ENCODE results near the gene ELAVL1. TPM values are rescaled to one million over a fixed set of nuclear protein-coding genes. Genes with fewer than 3 reads are reported as not detected.

The ELAVL1 gene
- total RNA-seq, 2 experiments from 2014 or later, result 65.4 to 168 TPM

- Histone ChIP-seq H3K79me2 (ENCODE audit: insufficient read depth, low read depth, low read length) (no peaks in the 10 kb centered on the region), H3K36me3 (ENCODE audit: insufficient read depth, low read length) (peaks cover 94% of the 10 kb centered on the region), H3K9me2 (ENCODE audit: insufficient read depth, low read length) (no peaks in the 10 kb centered on the region), H3K9me3 (ENCODE audit: low read length) (no peaks in the 10 kb centered on the region), H3K4me2 (ENCODE audit: low read length) (no peak overlapping the region), H3K4me3 (ENCODE audit: low read depth, low read length, poor library complexity, severe bottlenecking) (no peak overlapping the region), H4K20me1 (ENCODE audit: insufficient read depth, low read length) (no peaks in the 10 kb centered on the region), H3K4me1 (ENCODE audit: insufficient read depth, low read length, poor library complexity, severe bottlenecking) (no peaks in the 10 kb centered on the region), H2AFZ (ENCODE audit: low read length) (no peak overlapping the region), H3K27ac (ENCODE audit: low read depth, low read length, poor library complexity, severe bottlenecking) (no peak overlapping the region)
- TF ChIP-seq EZH2phosphoT487 (IDR thresholded peaks at IDR 0.05; ENCODE audit: borderline replicate concordance, low read depth, low read length) (no peak), CTCF (conservative IDR thresholded peaks at IDR 0.05; ENCODE audit: low read length) (no peak)
- intact Hi-C loops (cut with micrococcal nuclease; ENCODE audit: unreplicated experiment), result no loop called here
- BruUV-seq (replicated peaks), result no TSS peak
- CTCF ChIA-PET (ENCODE audit: unreplicated experiment), result no interaction called here
- POLR2A ChIA-PET, result interaction anchor here (1.0 kb wide), 1 partner anchor 10 kb away, joined by 4 read pairs; no protein-coding TSS in a partner anchor
- DNase-seq (ENCODE audit: low spot score), result no peak
These were observed 70.7 kb downstream of the ELAVL1 start for GRCh38 chr19:7934766-7935165.

- H4K20me1 ChIP-seq (ENCODE audit: insufficient read depth, low read length), result no peaks in the 10 kb centered on the region
- no peaks in the 10 kb centered on the region for H3K4me1 ChIP-seq (ENCODE audit: insufficient read depth, low read length, poor library complexity, severe bottlenecking)
- no TSS peak for BruUV-seq (replicated peaks)
- H3K27ac ChIP-seq (ENCODE audit: low read depth, low read length, poor library complexity, severe bottlenecking), result no peak overlapping the region
- ChIA-PET CTCF (ENCODE audit: unreplicated experiment) (no interaction called here), POLR2A (interaction anchor here (1.0 kb wide), 1 partner anchor 10 kb away, joined by 4 read pairs; no protein-coding TSS in a partner anchor)
- H3K79me2 ChIP-seq (ENCODE audit: insufficient read depth, low read depth, low read length), result no peaks in the 10 kb centered on the region
- no peaks in the 10 kb centered on the region for H3K9me2 ChIP-seq (ENCODE audit: insufficient read depth, low read length)
- TF ChIP-seq CTCF (conservative IDR thresholded peaks at IDR 0.05; ENCODE audit: low read length) (no peak; the same call in 1 of the 2 replicates), EZH2phosphoT487 (IDR thresholded peaks at IDR 0.05; ENCODE audit: borderline replicate concordance, low read depth, low read length) (no peak)
- H3K9me3 ChIP-seq (ENCODE audit: low read length), result no peaks in the 10 kb centered on the region
- no peak for DNase-seq (ENCODE audit: low spot score)
- no peak overlapping the region for H3K4me2 ChIP-seq (ENCODE audit: low read length)
- intact Hi-C loops (cut with micrococcal nuclease; ENCODE audit: unreplicated experiment), result no loop called here
- H3K4me3 ChIP-seq (ENCODE audit: low read depth, low read length, poor library complexity, severe bottlenecking), result no peak overlapping the region
- H3K36me3 ChIP-seq (ENCODE audit: insufficient read depth, low read length), result peaks cover 90% of the 10 kb centered on the region
- no peak overlapping the region for H2AFZ ChIP-seq (ENCODE audit: low read length)
These were observed 71.4 kb downstream of the ELAVL1 start for GRCh38 chr19:7933828-7934725.

- no TSS peak for BruUV-seq (replicated peaks)
- DNase-seq (ENCODE audit: low spot score), result no peak
These were observed 72.0 kb downstream of the ELAVL1 start for GRCh38 chr19:7933411-7933810.

More at GRCh38 chr19:7933411-7933810, 72.0 kb downstream of the ELAVL1 start:
- Histone ChIP-seq H3K9me3 (ENCODE audit: low read length) (no peaks in the 10 kb centered on the region), H3K4me2 (ENCODE audit: low read length) (no peak overlapping the region), H3K4me3 (ENCODE audit: low read depth, low read length, poor library complexity, severe bottlenecking) (no peak overlapping the region), H3K36me3 (ENCODE audit: insufficient read depth, low read length) (peaks cover 84% of the 10 kb centered on the region), H3K79me2 (ENCODE audit: insufficient read depth, low read depth, low read length) (no peaks in the 10 kb centered on the region), H3K4me1 (ENCODE audit: insufficient read depth, low read length, poor library complexity, severe bottlenecking) (no peaks in the 10 kb centered on the region), H4K20me1 (ENCODE audit: insufficient read depth, low read length) (no peaks in the 10 kb centered on the region), H3K9me2 (ENCODE audit: insufficient read depth, low read length) (no peaks in the 10 kb centered on the region), H3K27ac (ENCODE audit: low read depth, low read length, poor library complexity, severe bottlenecking) (no peak overlapping the region), H2AFZ (ENCODE audit: low read length) (no peak overlapping the region)
- intact Hi-C loops (cut with micrococcal nuclease; ENCODE audit: unreplicated experiment), result no loop called here
- POLR2A ChIA-PET, result no interaction called here
- CTCF ChIA-PET (ENCODE audit: unreplicated experiment), result no interaction called here
- no peak for TF ChIP-seq EZH2phosphoT487 (IDR thresholded peaks at IDR 0.05; ENCODE audit: borderline replicate concordance, low read depth, low read length)
- peak; percentile 58 for TF ChIP-seq CTCF (conservative IDR thresholded peaks at IDR 0.05; ENCODE audit: low read length)
